GM23338 (cell line): ENCODE measurements around the gene GCN1.

Experiments
- CREB1 ChIP-seq: fragments of 250-450 bp; sonication (Bioruptor Pico); IDR thresholded peaks from 2 replicates; pipeline ENCODE4 v1.5.0; 2020; ENCODE audit warnings: low read depth, mild to moderate bottlenecking, moderate library complexity
- CTCF ChIP-seq, 2 experiments: fragments of 200-600 bp in 1 of 2; sonication (generic) in 1 of 2; conservative IDR thresholded peaks; 2 replicates each; pipeline versions ENCODE4 v1.5.1 to v1.6.1; 2016 to 2017; ENCODE audit warnings: antibody characterized with exemption in 2 of 2, low read depth in 2 of 2, mild to moderate bottlenecking in 2 of 2, moderate library complexity in 1 of 2
- ETS1 ChIP-seq: IDR thresholded peaks from 2 replicates; pipeline ENCODE4 v1.6.1; 2016; ENCODE audit warnings: antibody characterized with exemption
- EZH2 ChIP-seq: fragments of 200-600 bp; sonication (generic); IDR thresholded peaks from one replicate; pipeline ENCODE4 v1.8.0; 2017; ENCODE audit warnings: antibody characterized with exemption, mild to moderate bottlenecking, low read depth; ENCODE audit not compliant: unreplicated experiment
- EZH2phosphoT487 ChIP-seq: fragments of 200-600 bp; sonication (generic); IDR thresholded peaks from one replicate; pipeline ENCODE4 v1.8.1; 2018; ENCODE audit warnings: antibody characterized with exemption; ENCODE audit not compliant: unreplicated experiment
- NANOG ChIP-seq: IDR thresholded peaks from 2 replicates; pipeline ENCODE4 v1.6.1; 2016; ENCODE audit warnings: antibody characterized with exemption, borderline replicate concordance
- POLR2AphosphoS5 ChIP-seq: IDR thresholded peaks from 2 replicates; pipeline ENCODE4 v1.6.1; 2016; ENCODE audit warnings: antibody characterized with exemption, low read depth
- REST ChIP-seq: IDR thresholded peaks from one replicate; pipeline ENCODE4 v1.6.1; 2018; ENCODE audit warnings: antibody characterized with exemption; ENCODE audit not compliant: unreplicated experiment
- ZNF331 ChIP-seq: fragments of 250-450 bp; sonication (Bioruptor Pico); IDR thresholded peaks from 2 replicates; pipeline ENCODE4 v1.5.0; 2020; ENCODE audit warnings: low read depth, mild to moderate bottlenecking, moderate library complexity

- TF ChIP-seq CTCF (conservative IDR thresholded peaks at IDR 0.05; ENCODE audit: low read depth in 2 of 2) (no peak), POLR2AphosphoS5 (no peak), EZH2 (no peak), EZH2phosphoT487 (no peak), REST (no peak), ETS1 (peak; percentile 11; the same call in 1 of the 2 replicates), CREB1 (CRISPR knock-in tag) (no peak), ZNF331 (CRISPR knock-in tag) (no peak), NANOG (no peak)
These were observed 78.1 kb downstream of the GCN1 start, which contains the start of gene RAB35 for GRCh38 chr12:120116441-120116791.
